ENCODE measurements around the gene ASB17.
"Not testable (repeated sequence)": the region's sequence is repeated elsewhere in the genome, so short reads cannot be mapped to it uniquely, and the experiment has no call there.

Gene ASB17

GRCh38 chr1:75932304-75932703 lies at the start of gene ASB17:
Gene ASB17 (minus strand): TSS chr1:75932404. CDS start chr1:75932291, 113 bp downstream.
- DNase-seq = no peak

GRCh38 chr1:75980972-75981897 lies 49.0 kb upstream of the ASB17 start:
- DNase-seq = no peak

- DNase-seq = no peak
Observed at GRCh38 chr1:75970631-75971030, 38.4 kb upstream of the ASB17 start.

GRCh38 chr1:75969550-75969949 lies 37.3 kb upstream of the ASB17 start:
- DNase-seq = no peak

GRCh38 chr1:75967719-75968118 lies 35.5 kb upstream of the ASB17 start:
- DNase-seq = no peak

GRCh38 chr1:75964760-75965408 lies 32.7 kb upstream of the ASB17 start:
- DNase-seq = no peak

GRCh38 chr1:75964110-75964759 lies 32.0 kb upstream of the ASB17 start:
- DNase-seq = not testable (repeated sequence)

GRCh38 chr1:75954586-75954985 lies 22.4 kb upstream of the ASB17 start:
- no peak for DNase-seq

- DNase-seq = no peak
Observed at GRCh38 chr1:75953461-75953860, 21.3 kb upstream of the ASB17 start.

- no peak for DNase-seq
Observed at GRCh38 chr1:75952016-75952415, 19.8 kb upstream of the ASB17 start.

- DNase-seq = no peak
Observed at GRCh38 chr1:75950176-75950575, 18.0 kb upstream of the ASB17 start.

GRCh38 chr1:75943037-75943436 lies 10.8 kb upstream of the ASB17 start:
- DNase-seq = not testable (repeated sequence)

GRCh38 chr1:75937034-75937433 lies 4.8 kb upstream of the ASB17 start:
- no peak for DNase-seq

GRCh38 chr1:75922698-75923097 lies 9.5 kb downstream of the ASB17 start:
- DNase-seq = no peak

GRCh38 chr1:75916834-75917233 lies 15.4 kb downstream of the ASB17 start:
- no peak for DNase-seq

- peak; percentile 8 for DNase-seq
Observed at GRCh38 chr1:75908717-75909152, 23.5 kb downstream of the ASB17 start.

- DNase-seq = no peak
Observed at GRCh38 chr1:75901371-75901770, 30.8 kb downstream of the ASB17 start.

GRCh38 chr1:75884437-75884836 lies 47.8 kb downstream of the ASB17 start:
- DNase-seq = no peak

- DNase-seq = no peak
Observed at GRCh38 chr1:75879985-75880384, 52.2 kb downstream of the ASB17 start.

- DNase-seq = no peak
Observed at GRCh38 chr1:75870951-75871350, 61.3 kb downstream of the ASB17 start.
